Activated CD8-positive, alpha-beta T cell treated with anti-CD3 and anti-CD28 coated beads for 36 hours (primary cell): ENCODE data around the gene ORMDL3. TPM values are rescaled to one million over a fixed set of nuclear protein-coding genes. Genes with fewer than 3 reads are reported as not detected.

ENCODE experiments used
- ATAC-seq: fragments of 200-7000 bp; cut with Tn5 transposase; one replicate; pipeline ENCODE4 v1.10.0; 2021; ENCODE audit warnings: mild to moderate bottlenecking, moderate library complexity
- CTCF ChIA-PET: fragments of 350-600 bp; sonication (Branson Sonifier 250); formaldehyde crosslinking; loops from one replicate; lab custom pipeline; 2021; ENCODE audit warnings: antibody characterized with exemption; lab: Charles Lee
- POLR2A ChIA-PET: fragments of 350-600 bp; sonication (Branson Sonifier 250); formaldehyde crosslinking; loops from one replicate; lab custom pipeline; 2021; ENCODE audit warnings: antibody characterized with exemption; lab: Charles Lee
- DNase-seq: peaks from one replicate; pipeline ENCODE4 v3.0.0-alpha.2; 2020
- H3K27ac Mint-ChIP-seq: one replicate; pipeline ENCODE4 v1.8.0; 2021; ENCODE audit warnings: mild to moderate bottlenecking, mixed read lengths
- H3K27me3 Mint-ChIP-seq: one replicate; pipeline ENCODE4 v1.8.0; 2021; ENCODE audit warnings: mixed read lengths
- H3K36me3 Mint-ChIP-seq: one replicate; pipeline ENCODE4 v1.8.0; 2021; ENCODE audit warnings: low read depth, mixed read lengths
- H3K4me1 Mint-ChIP-seq: one replicate; pipeline ENCODE4 v1.8.0; 2021; ENCODE audit warnings: low read depth, mixed read lengths
- H3K4me3 Mint-ChIP-seq: one replicate; pipeline ENCODE4 v1.8.0; 2021; ENCODE audit warnings: mild to moderate bottlenecking, moderate library complexity, mixed read lengths
- H3K9me3 Mint-ChIP-seq: one replicate; pipeline ENCODE4 v1.8.0; 2021; ENCODE audit warnings: mixed read lengths
- CTCF ChIP-seq: fragments of 200-600 bp; IDR thresholded peaks from one replicate; pipeline ENCODE4 v1.8.0; 2022; ENCODE audit warnings: antibody characterized with exemption, mild to moderate bottlenecking
- intact Hi-C: fragments of 100-400 bp; cut with micrococcal nuclease; formaldehyde crosslinking; loops from one replicate; pipeline ENCODE4 v1.10.0; 2022
- total RNA-seq, 2 experiments: library from RNA; stranded (reverse); gene quantifications; one replicate each; pipeline ENCODE4 v1.2.3, GENCODE V29; 2021

The ORMDL3 gene
- total RNA-seq, 2 experiments from 2014 or later, result 78.8 to 80.5 TPM

DNA sequence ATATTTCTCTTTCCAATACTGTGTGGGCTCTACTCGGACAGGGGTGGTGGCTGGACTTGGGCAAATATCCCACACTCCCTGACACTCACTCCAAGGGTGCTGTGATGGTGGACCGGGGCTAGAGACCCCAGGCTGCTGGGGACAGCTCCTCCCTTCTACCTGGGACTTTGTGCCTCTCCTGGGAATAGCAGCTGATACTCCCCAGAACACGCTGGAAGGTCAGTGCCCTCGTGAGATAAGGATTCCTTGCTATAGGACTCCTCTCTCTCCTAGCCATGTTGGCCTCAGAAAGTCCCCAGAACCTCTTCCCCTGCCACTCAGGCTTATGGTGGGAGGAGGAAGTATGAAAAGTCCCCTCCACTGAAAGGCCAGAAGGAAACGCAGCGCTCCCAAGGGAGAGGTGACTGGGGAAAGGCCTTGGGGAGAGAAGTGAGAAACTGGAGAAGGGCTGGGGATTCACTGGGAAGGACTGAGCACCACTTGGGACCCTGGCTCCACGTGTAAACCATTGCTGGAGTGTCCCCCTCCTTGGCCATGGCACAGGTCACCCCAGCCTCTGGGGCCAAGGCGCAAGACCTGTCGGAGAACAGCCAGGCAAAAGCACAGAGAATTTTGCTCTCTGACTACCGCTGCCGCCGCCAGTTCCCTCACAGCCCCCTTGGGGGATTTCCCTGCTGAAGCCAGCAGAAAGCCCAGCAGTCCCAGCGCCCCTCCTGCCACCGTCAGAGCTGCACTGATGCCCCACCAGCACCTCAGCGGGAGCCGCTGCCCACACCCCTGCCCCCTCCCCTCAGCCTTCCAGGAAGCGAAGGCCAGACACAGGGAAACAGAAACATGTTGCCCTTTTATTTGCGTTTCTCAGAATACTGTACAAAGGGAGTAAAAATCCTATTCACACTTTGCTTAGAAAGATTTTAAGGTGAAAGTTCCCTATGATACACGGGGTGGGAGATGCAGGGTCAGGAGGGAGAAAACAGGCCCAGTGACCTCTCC lies 6.9 kb downstream of the ORMDL3 start:
- no peak for TF ChIP-seq CTCF
- Mint-ChIP-seq H3K27me3 (no peaks in the 10 kb centered on the region), H3K4me1 (peaks cover 85% of the 10 kb centered on the region), H3K9me3 (no peaks in the 10 kb centered on the region), H3K27ac (peak overlapping the region; percentile 87), H3K36me3 (peaks cover 78% of the 10 kb centered on the region), H3K4me3 (peak overlapping the region; percentile 59)
- intact Hi-C loops, result loop anchor here (5.0 kb wide), 1 partner anchor 58 kb away; the partner anchor contains the start of gene IKZF3
- POLR2A ChIA-PET, result interaction anchor here (0.7 to 1.1 kb wide), 3 partner anchors 18 to 136 kb away, joined by 3 to 6 read pairs (median 3); no protein-coding TSS in a partner anchor
- DNase-seq (peak; percentile 90), ATAC-seq (peak; percentile 80)
- CTCF ChIA-PET, result interaction anchor here (2.5 kb wide), 1 partner anchor 60 kb away, joined by 6 read pairs; the partner anchor contains the start of gene PSMD3

- peaks cover 75% of the 10 kb centered on the region for H3K4me1 Mint-ChIP-seq
- H3K36me3 Mint-ChIP-seq, result peaks cover 72% of the 10 kb centered on the region
- POLR2A ChIA-PET, result no interaction called here
- CTCF ChIA-PET, result interaction anchor here (0.7 to 2.5 kb wide), 2 partner anchors 10 to 61 kb away, joined by 3 to 6 read pairs; partner anchors contain the start of gene PSMD3
- DNase-seq (no peak), ATAC-seq (no peak)
- no peaks in the 10 kb centered on the region for H3K27me3 Mint-ChIP-seq
- intact Hi-C loops, result no loop called here
- no peaks in the 10 kb centered on the region for H3K9me3 Mint-ChIP-seq
- H3K27ac Mint-ChIP-seq, result peak overlapping the region; percentile 63
- no peak overlapping the region for H3K4me3 Mint-ChIP-seq
- TF ChIP-seq CTCF, result no peak
Measured at GRCh38 chr17:39919087-39919683, 8.2 kb downstream of the ORMDL3 start.

DNA sequence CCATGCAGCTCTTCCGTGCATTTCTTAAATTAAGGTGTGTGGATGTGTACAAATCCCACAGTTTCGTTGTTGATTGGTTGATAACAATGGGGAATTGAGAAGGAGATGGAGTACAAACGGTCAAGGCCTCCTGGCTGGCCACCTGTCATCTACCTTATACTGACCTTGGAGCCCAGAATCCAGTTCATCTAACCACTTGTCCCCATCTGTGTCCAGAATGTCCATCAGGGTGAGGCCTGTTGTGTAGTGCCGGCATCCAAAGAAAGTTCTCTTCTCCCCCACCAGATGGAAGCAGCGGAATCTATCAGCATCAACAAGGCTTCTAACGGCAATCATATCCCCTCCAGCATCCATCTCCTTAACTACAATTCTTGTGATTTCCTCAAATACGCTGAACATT lies 10.5 kb downstream of the ORMDL3 start:
- no peak overlapping the region for H3K4me3 Mint-ChIP-seq
- no peaks in the 10 kb centered on the region for H3K9me3 Mint-ChIP-seq
- POLR2A ChIA-PET, result interaction anchor here (2.2 kb wide), 1 partner anchor 10 kb away, joined by 7 read pairs; the partner anchor contains the start of genes LRRC3C and ORMDL3
- DNase-seq (no peak), ATAC-seq (no peak)
- peak overlapping the region; percentile 3 for H3K27ac Mint-ChIP-seq
- no peaks in the 10 kb centered on the region for H3K27me3 Mint-ChIP-seq
- H3K36me3 Mint-ChIP-seq, result peaks cover 64% of the 10 kb centered on the region
- CTCF ChIA-PET, result interaction anchor here (0.7 kb wide), 1 partner anchor 9 kb away, joined by 5 read pairs; no protein-coding TSS in a partner anchor
- peaks cover 54% of the 10 kb centered on the region for H3K4me1 Mint-ChIP-seq
- intact Hi-C loops, result no loop called here
- no peak for TF ChIP-seq CTCF

DNA sequence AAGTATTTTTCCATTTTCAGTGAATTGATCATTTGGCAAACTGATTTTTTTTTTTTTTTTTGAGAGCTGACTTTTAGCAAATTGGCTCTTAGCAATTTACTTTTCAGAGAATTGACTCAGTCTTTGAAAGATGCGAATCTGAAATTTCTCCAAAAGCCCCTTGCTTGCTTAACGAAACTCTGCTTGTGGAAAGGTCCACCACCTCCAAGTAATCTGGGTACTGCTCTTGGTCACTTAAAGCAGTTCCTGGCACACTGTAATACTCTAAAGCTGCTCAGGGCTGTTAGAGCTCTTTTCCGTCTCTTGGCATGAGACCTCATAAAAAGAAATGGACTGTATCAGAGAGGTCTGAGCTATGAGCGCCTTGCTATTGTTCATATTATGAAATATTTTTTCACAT lies 11.8 kb downstream of the ORMDL3 start:
- H3K27me3 Mint-ChIP-seq, result no peaks in the 10 kb centered on the region
- H3K36me3 Mint-ChIP-seq, result peaks cover 61% of the 10 kb centered on the region
- H3K9me3 Mint-ChIP-seq, result no peaks in the 10 kb centered on the region
- CTCF ChIA-PET, result interaction anchor here (0.7 to 1.4 kb wide), 5 partner anchors 9 to 292 kb away, joined by 3 to 4 read pairs (median 3); no protein-coding TSS in a partner anchor
- no peak for TF ChIP-seq CTCF
- POLR2A ChIA-PET, result interaction anchor here (1.0 to 1.1 kb wide), 2 partner anchors 10 to 14 kb away, joined by 3 read pairs; no protein-coding TSS in a partner anchor
- intact Hi-C loops, result no loop called here
- H3K4me3 Mint-ChIP-seq, result no peak overlapping the region
- peaks cover 41% of the 10 kb centered on the region for H3K4me1 Mint-ChIP-seq
- ATAC-seq (peak; percentile 43), DNase-seq (no peak)
- peak overlapping the region; percentile 50 for H3K27ac Mint-ChIP-seq
